ENCODE data around the gene PDE1C.

- no peak for TF ChIP-seq EZH2 (IDR thresholded peaks at IDR 0.05; ENCODE audit: insufficient read depth, poor library complexity, severe bottlenecking)
- TF ChIP-seq EZH2phosphoT487 (IDR thresholded peaks at IDR 0.05; ENCODE audit: insufficient read depth, low read depth), result no peak
Measured at GRCh38 chr7:31957756-31958155, 112.5 kb downstream of the PDE1C start.

Data from GM23248 (cell line).